Measurements from ENCODE around the gene SMARCD2. TPM values are rescaled to one million over a fixed set of nuclear protein-coding genes. Genes with fewer than 3 reads are reported as not detected.
"Not testable (repeated sequence)": the region's sequence is repeated elsewhere in the genome, so short reads cannot be mapped to it uniquely, and the experiment has no call there.

SMARCD2 gene
- total RNA-seq, 2 donors from 2014 or later, result 182 to 247 TPM

DNA sequence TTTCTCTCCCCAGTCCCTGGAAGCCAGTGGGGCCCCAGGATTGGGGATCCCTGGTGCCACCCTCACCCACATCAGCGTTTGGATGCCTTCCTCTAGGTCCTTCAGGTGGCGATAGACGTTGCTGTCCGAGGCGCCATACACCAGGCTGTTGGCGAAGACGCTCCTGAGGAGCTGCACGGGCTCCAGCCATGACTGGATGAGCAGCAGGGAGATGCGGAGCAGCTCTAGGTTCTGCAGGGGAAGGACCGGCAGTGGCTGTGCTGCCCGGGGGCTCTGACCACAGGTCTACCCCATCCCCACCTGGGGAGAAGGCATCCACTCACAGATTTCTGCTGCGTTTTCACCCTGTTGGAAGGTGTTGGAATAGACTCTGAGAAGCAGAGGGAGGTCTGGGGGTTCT lies 38.2 kb upstream of the SMARCD2 start:
- Histone ChIP-seq H3K27me3 (replicated peaks; ENCODE audit: insufficient read depth) (no peaks in the 10 kb centered on the region), H3K9me3 (no peaks in the 10 kb centered on the region), H3K27ac (no peak overlapping the region), H3K36me3 (no peaks in the 10 kb centered on the region), H3K4me3 (no peak overlapping the region), H3K4me1 (replicated peaks) (no peaks in the 10 kb centered on the region)
- no peak for TF ChIP-seq POLR2AphosphoS5 (IDR thresholded peaks at IDR 0.05)
- no peak for TF ChIP-seq POLR2A (IDR thresholded peaks at IDR 0.05)
- TF ChIP-seq, protein P1, sequence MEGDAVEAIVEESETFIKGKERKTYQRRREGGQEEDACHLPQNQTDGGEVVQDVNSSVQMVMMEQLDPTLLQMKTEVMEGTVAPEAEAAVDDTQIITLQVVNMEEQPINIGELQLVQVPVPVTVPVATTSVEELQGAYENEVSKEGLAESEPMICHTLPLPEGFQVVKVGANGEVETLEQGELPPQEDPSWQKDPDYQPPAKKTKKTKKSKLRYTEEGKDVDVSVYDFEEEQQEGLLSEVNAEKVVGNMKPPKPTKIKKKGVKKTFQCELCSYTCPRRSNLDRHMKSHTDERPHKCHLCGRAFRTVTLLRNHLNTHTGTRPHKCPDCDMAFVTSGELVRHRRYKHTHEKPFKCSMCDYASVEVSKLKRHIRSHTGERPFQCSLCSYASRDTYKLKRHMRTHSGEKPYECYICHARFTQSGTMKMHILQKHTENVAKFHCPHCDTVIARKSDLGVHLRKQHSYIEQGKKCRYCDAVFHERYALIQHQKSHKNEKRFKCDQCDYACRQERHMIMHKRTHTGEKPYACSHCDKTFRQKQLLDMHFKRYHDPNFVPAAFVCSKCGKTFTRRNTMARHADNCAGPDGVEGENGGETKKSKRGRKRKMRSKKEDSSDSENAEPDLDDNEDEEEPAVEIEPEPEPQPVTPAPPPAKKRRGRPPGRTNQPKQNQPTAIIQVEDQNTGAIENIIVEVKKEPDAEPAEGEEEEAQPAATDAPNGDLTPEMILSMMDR (IDR thresholded peaks at IDR 0.05), result no peak
- WGBS, result 77% methylated on average over 12 of the region's 12 CpGs
- no peak for DNase-seq (ENCODE audit: low spot score)
- intact Hi-C loops (cut with DNase I), result no loop called here

DNA sequence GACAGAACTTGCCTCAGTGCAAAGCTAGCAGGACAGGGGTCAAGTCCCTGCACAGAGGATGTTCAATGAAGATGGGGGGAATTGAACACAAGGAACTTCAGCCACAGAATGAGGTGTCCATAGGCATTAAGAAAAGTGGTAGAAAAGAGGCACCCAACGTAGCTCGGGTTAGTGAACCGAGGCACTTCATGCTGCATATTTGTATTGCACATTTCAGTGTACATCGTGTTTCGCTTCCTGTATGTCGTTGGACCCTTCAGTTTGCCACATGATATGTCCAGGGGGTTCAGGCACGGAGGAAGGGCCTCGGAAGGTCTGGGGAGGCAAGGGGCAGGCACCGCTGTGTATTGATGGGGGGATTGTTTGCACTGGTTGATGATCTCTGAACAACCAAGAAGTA lies 35.9 kb upstream of the SMARCD2 start:
- intact Hi-C loops (cut with DNase I); H3K4me1 ChIP-seq (replicated peaks); DNase-seq (ENCODE audit: low spot score); H3K9me3 ChIP-seq; H3K27me3 ChIP-seq (replicated peaks; ENCODE audit: insufficient read depth); H3K36me3 ChIP-seq; H3K27ac ChIP-seq; H3K4me3 ChIP-seq: not testable (repeated sequence)
- 88% methylated on average over 9 of the region's 9 CpGs for WGBS

DNA sequence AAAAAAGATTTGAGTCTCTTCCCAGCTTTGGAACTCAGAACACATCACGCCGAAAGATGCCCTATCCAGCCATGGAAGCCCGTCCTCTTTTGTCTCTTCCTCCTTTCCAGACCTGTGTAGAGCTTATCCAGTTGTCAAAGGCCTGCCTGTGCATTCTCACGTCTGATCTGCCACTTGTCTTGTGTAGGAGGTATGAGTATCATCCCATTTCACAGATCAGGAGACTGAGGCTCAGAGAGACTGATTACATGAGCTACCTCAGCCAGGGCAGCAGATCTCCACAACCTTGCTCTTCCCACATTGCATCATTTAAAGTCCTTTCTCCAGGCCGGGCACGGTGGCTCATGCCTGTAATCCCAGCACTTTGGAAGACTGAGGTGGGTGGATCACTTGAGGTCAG lies 32.2 kb upstream of the SMARCD2 start:
- H3K4me1 ChIP-seq (replicated peaks); H3K27ac ChIP-seq; H3K9me3 ChIP-seq; DNase-seq (ENCODE audit: low spot score); H3K36me3 ChIP-seq; H3K27me3 ChIP-seq (replicated peaks; ENCODE audit: insufficient read depth); intact Hi-C loops (cut with DNase I); H3K4me3 ChIP-seq: not testable (repeated sequence)
- 85% methylated on average over 6 of the region's 6 CpGs for WGBS

DNA sequence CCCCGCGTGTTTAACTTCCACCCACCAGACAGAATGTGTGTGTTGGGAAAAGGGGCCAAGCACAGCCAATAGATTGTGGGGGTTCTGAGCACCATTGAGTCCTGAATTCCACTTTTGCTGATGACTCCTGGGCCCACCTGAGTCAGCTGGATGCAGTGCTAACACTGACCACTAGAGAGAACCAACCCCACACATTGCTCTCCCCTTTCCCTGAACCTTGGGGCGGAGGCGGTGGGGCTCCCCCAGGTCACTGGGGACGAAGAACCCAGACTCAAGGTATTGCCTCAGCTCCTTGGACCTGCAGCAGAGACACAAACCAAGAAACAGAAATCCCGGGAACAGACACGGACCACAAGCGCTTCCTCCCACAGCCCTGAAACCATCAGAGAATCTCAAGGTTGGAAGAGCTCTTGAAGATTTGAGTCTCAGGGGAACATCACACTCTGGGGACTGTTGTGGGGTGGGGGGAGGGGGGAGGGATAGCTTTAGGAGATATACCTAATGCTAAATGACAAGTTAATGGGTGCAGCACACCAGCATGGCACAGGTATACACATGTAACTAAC lies 31.7 kb upstream of the SMARCD2 start:
- DNase-seq (ENCODE audit: low spot score); H3K27ac ChIP-seq; intact Hi-C loops (cut with DNase I): not testable (repeated sequence)

DNA sequence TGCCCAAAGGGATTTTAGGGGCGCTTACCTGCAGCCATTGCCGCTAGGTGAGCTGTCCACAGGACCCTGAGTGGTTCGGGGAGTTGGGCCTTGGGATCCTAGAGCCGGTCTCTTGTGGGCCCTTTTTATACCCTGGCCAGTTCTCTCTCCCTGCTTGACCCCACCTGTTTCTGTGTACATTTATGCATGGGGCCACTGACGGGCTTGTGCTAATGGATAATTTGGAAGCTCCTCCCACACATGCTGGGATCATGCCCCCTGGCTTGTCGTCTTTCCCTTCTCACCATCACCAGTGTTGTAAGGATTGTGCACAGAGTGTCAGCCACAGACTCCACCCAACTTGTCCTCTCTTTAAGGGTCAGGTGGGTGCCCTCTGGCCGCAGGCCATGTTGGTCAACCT lies 31.1 kb upstream of the SMARCD2 start, which contains the start of gene CSH2:
Gene CSH2 (minus strand): TSS at position 101 of the 400 bp plus-strand sequence. CDS start 63 bp downstream, at position 38.
- 78% methylated on average over 6 of the region's 7 CpGs for WGBS
- H3K36me3 ChIP-seq; H3K9me3 ChIP-seq; H3K4me1 ChIP-seq (replicated peaks); intact Hi-C loops (cut with DNase I); H3K27me3 ChIP-seq (replicated peaks; ENCODE audit: insufficient read depth); H3K27ac ChIP-seq; DNase-seq (ENCODE audit: low spot score); H3K4me3 ChIP-seq: not testable (repeated sequence)

More for the DNA sequence above, 31.7 kb upstream of the SMARCD2 start:
- not testable (repeated sequence) for H3K9me3 ChIP-seq; H3K4me1 ChIP-seq (replicated peaks); H3K27me3 ChIP-seq (replicated peaks; ENCODE audit: insufficient read depth); H3K4me3 ChIP-seq; H3K36me3 ChIP-seq
- 75% methylated on average over 6 of the region's 8 CpGs for WGBS

DNA sequence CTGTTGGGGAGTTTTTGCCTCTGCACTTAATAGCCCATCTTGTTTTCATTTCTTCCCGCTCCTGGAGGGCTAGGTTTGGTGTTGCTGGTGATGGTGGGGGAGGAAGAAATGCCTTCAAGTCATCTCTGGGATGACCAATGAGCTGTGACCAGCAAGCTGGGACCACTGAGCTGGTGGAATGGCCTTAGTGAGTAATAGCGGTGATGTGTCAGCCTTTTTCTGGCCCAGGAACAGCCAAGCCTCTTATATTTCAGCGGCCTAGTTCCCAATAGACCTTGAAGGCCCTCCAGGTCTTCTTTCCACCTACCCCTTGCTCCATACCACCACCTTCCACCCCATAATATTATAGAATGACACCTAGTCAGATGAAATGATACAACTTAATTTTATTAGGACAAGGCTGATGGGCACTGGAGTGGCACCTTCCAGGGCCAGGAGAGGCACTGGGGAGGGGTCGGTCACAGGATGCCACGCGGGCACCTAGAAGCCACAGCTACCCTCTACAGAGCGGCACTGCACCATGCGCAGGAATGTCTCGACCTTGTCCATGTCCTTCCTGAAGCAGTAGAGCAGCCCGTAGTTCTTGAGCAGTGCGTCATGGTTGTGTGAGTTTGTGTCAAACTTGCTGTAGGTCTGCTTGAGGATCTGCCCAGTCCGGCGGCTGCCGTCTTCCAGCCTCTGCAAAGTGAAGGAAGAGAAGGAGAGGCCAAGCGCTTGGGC lies 29.3 kb upstream of the SMARCD2 start:
- not testable (repeated sequence) for DNase-seq (ENCODE audit: low spot score)

DNA sequence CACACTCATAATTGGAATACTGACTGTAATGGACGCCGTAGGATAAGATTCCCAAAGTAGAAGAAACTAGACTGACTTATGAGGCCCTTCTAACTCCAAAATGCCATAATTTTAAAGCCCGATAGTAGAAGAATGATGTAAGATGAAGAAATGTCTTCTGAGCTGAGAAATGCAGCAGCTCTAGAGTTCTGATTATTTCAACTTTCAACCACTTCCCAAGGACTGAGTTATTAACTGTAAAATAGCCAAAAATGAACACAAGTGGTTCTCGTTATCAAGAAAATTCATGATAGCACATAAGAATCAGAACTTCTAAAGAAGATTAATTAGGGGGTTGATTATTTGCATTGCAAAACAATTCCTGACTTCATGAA lies 27.8 kb upstream of the SMARCD2 start:
- 84% methylated on average over 4 of the region's 4 CpGs for WGBS
- DNase-seq (ENCODE audit: low spot score); H3K27me3 ChIP-seq (replicated peaks; ENCODE audit: insufficient read depth): not testable (repeated sequence)

More for the DNA sequence above, 29.3 kb upstream of the SMARCD2 start:
- H3K9me3 ChIP-seq; H3K27me3 ChIP-seq (replicated peaks; ENCODE audit: insufficient read depth); H3K4me3 ChIP-seq; H3K4me1 ChIP-seq (replicated peaks); H3K27ac ChIP-seq; H3K36me3 ChIP-seq; intact Hi-C loops (cut with DNase I): not testable (repeated sequence)
- 94% methylated on average over 14 of the region's 15 CpGs for WGBS

DNA sequence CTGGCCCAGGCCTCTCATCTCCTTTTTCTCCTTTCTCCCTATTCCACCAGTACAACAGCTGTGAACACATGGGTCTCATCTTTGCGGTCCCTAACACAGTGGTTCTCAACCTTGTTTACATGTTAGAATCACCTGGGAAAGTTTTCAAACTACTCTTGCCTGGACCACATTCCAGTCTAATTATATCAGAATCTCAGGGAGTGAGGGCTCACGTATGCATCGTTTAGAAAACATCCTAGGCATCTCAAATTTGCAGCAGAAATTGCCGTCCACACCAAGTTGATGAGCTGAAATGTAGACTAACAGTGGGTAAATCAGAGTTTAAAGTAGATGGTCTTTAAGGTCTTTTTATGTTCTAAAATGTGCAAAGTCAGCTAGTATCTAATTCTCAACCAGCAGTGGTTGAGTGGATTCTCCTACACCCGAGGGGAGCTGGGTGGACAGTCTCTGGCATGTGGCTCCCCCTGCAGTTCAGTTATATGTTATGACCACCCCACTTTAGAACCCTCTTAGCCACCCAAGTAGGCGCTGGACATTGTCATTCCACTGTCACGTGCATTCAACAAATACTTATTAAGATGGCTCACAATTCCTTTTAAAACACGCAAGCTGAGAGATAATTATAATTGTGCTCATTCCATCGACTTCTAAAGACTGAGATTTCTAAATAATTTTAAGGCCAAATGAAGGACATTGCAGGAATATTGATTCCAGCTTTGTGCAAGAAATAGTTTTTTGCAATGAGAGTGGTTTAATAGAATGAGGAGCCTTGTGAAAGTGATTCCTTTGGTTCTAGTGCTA lies 27.2 kb upstream of the SMARCD2 start:
- H3K36me3 ChIP-seq; H3K4me3 ChIP-seq; intact Hi-C loops (cut with DNase I); DNase-seq (ENCODE audit: low spot score); H3K27ac ChIP-seq; H3K9me3 ChIP-seq; H3K4me1 ChIP-seq (replicated peaks); H3K27me3 ChIP-seq (replicated peaks; ENCODE audit: insufficient read depth): not testable (repeated sequence)
- WGBS, result 42% methylated on average over 9 of the region's 9 CpGs

More for the DNA sequence above, 27.8 kb upstream of the SMARCD2 start:
- H3K4me3 ChIP-seq; H3K36me3 ChIP-seq; intact Hi-C loops (cut with DNase I); H3K27ac ChIP-seq; H3K4me1 ChIP-seq (replicated peaks); H3K9me3 ChIP-seq: not testable (repeated sequence)

DNA sequence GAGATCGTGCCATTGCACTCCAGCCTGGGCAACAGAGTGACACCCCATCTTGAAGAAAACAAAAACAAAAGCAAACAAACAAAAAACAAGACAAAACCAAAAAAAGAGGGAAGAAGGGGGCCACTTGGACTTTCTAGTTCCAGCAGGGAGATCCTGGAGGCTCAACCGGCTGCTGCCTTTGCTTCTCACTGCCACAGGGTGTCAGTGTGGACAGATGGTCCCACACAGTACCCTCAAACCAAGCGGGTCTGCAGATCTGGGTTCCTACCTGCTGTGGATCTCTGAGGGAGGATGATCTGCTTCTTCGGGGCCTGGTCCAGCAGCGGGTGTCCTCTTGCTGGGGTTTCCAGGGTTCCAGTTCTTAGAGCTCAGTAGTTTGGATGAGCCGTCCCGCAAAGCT lies 24.1 kb upstream of the SMARCD2 start:
- intact Hi-C loops (cut with DNase I); H3K36me3 ChIP-seq; DNase-seq (ENCODE audit: low spot score); H3K4me1 ChIP-seq (replicated peaks); H3K27ac ChIP-seq; H3K9me3 ChIP-seq; H3K27me3 ChIP-seq (replicated peaks; ENCODE audit: insufficient read depth); H3K4me3 ChIP-seq: not testable (repeated sequence)
- WGBS, result 85% methylated on average over 7 of the region's 7 CpGs
